GM23338 (cell line): Measurements from ENCODE around the gene ZNF385C. TPM values are rescaled to one million over a fixed set of nuclear protein-coding genes. Genes with fewer than 3 reads are reported as not detected.
A peak's percentile ranks its signal among the peaks of the same experiment; 100 is the strongest.

Experiments used
- ATAC-seq: fragments of 200-7000 bp; cut with Tn5 transposase; 3 replicates; pipeline ENCODE4 v1.9.1; 2020
- DNase-seq: peaks from one replicate; pipeline ENCODE4 v3.0.0-alpha.2; 2015; ENCODE audit warnings: low spot score
- H2AFZ ChIP-seq: fragments of 200-600 bp; sonication (generic); 2 replicates; pipeline ENCODE4 v1.8.0; 2016; ENCODE audit warnings: antibody characterized with exemption, mild to moderate bottlenecking, moderate library complexity
- H3F3A ChIP-seq: fragments of 200-600 bp; sonication (generic); replicated peaks from 2 replicates; pipeline ENCODE4 v1.8.0; 2017; ENCODE audit warnings: antibody characterized with exemption, mixed run types, low read depth
- H3K27ac ChIP-seq: fragments of 200-600 bp; sonication (generic); 2 replicates; pipeline ENCODE4 v1.6.1; 2016; ENCODE audit warnings: low read depth
- H3K27me3 ChIP-seq: fragments of 200-600 bp; sonication (generic); 2 replicates; pipeline ENCODE4 v1.8.0; 2016; ENCODE audit warnings: mild to moderate bottlenecking, mixed run types, moderate library complexity; ENCODE audit not compliant: insufficient read depth
- H3K36me3 ChIP-seq: fragments of 200-600 bp; sonication (generic); 2 replicates; pipeline ENCODE4 v1.8.0; 2016; ENCODE audit warnings: mild to moderate bottlenecking; ENCODE audit not compliant: insufficient read depth
- H3K4me1 ChIP-seq: fragments of 200-600 bp; sonication (generic); 2 replicates; pipeline ENCODE4 v1.8.0; 2016; ENCODE audit warnings: mild to moderate bottlenecking, moderate library complexity; ENCODE audit not compliant: insufficient read depth
- H3K4me2 ChIP-seq: fragments of 200-600 bp; sonication (generic); 2 replicates; pipeline ENCODE4 v1.7.1; 2017; ENCODE audit warnings: mixed run types
- H3K4me3 ChIP-seq: fragments of 200-600 bp; sonication (generic); 2 replicates; pipeline ENCODE4 v1.6.1; 2016; ENCODE audit warnings: mixed run types
- H3K79me2 ChIP-seq: fragments of 200-600 bp; sonication (generic); replicated peaks from 2 replicates; pipeline ENCODE4 v1.8.0; 2017; ENCODE audit warnings: mild to moderate bottlenecking; ENCODE audit not compliant: insufficient read depth
- H3K9me2 ChIP-seq: fragments of 200-600 bp; sonication (generic); 2 replicates; pipeline ENCODE4 v1.8.0; 2017; ENCODE audit not compliant: insufficient read depth
- H4K20me1 ChIP-seq: fragments of 200-600 bp; sonication (generic); replicated peaks from 2 replicates; pipeline ENCODE4 v1.8.0; 2017; ENCODE audit warnings: mild to moderate bottlenecking; ENCODE audit not compliant: insufficient read depth
- H3K27ac Mint-ChIP-seq: 2 replicates; pipeline ENCODE4 v1.8.0; 2020; ENCODE audit warnings: inconsistent platforms, mild to moderate bottlenecking, moderate library complexity, mixed read lengths
- H3K27me3 Mint-ChIP-seq: 3 replicates; pipeline ENCODE4 v1.8.0; 2022; ENCODE audit warnings: low read depth, mild to moderate bottlenecking, moderate library complexity, mixed read lengths, inconsistent platforms; ENCODE audit not compliant: insufficient read depth, poor library complexity
- H3K36me3 Mint-ChIP-seq: 3 replicates; pipeline ENCODE4 v1.8.0; 2021; ENCODE audit warnings: low read depth, mild to moderate bottlenecking, inconsistent platforms, moderate library complexity, mixed read lengths
- H3K4me1 Mint-ChIP-seq: 3 replicates; pipeline ENCODE4 v1.8.0; 2020; ENCODE audit warnings: mild to moderate bottlenecking, inconsistent platforms, mixed read lengths
- H3K4me3 Mint-ChIP-seq: 3 replicates; pipeline ENCODE4 v1.8.0; 2021; ENCODE audit warnings: moderate library complexity, mild to moderate bottlenecking, inconsistent platforms, mixed read lengths
- H3K9me3 Mint-ChIP-seq: 3 replicates; pipeline ENCODE4 v1.8.0; 2020; ENCODE audit warnings: moderate library complexity, mild to moderate bottlenecking, inconsistent platforms, mixed read lengths
- CREB1 ChIP-seq: fragments of 250-450 bp; sonication (Bioruptor Pico); IDR thresholded peaks from 2 replicates; pipeline ENCODE4 v1.5.0; 2020; ENCODE audit warnings: low read depth, mild to moderate bottlenecking, moderate library complexity
- CTCF ChIP-seq, 2 experiments: fragments of 200-600 bp in 1 of 2; sonication (generic) in 1 of 2; conservative IDR thresholded peaks; 2 replicates each; pipeline versions ENCODE4 v1.5.1 to v1.6.1; 2016 to 2017; ENCODE audit warnings: antibody characterized with exemption in 2 of 2, low read depth in 2 of 2, mild to moderate bottlenecking in 2 of 2, moderate library complexity in 1 of 2
- ETS1 ChIP-seq: IDR thresholded peaks from 2 replicates; pipeline ENCODE4 v1.6.1; 2016; ENCODE audit warnings: antibody characterized with exemption
- EZH2 ChIP-seq: fragments of 200-600 bp; sonication (generic); IDR thresholded peaks from one replicate; pipeline ENCODE4 v1.8.0; 2017; ENCODE audit warnings: antibody characterized with exemption, mild to moderate bottlenecking, low read depth; ENCODE audit not compliant: unreplicated experiment
- JUNB ChIP-seq: IDR thresholded peaks from one replicate; pipeline ENCODE4 v1.6.1; 2016; ENCODE audit warnings: antibody characterized with exemption; ENCODE audit not compliant: unreplicated experiment
- NANOG ChIP-seq: IDR thresholded peaks from 2 replicates; pipeline ENCODE4 v1.6.1; 2016; ENCODE audit warnings: antibody characterized with exemption, borderline replicate concordance
- REST ChIP-seq: IDR thresholded peaks from one replicate; pipeline ENCODE4 v1.6.1; 2018; ENCODE audit warnings: antibody characterized with exemption; ENCODE audit not compliant: unreplicated experiment
- STAT1 ChIP-seq: IDR thresholded peaks from one replicate; pipeline ENCODE4 v1.6.1; 2016; ENCODE audit warnings: antibody characterized with exemption; ENCODE audit not compliant: unreplicated experiment
- ZNF114 ChIP-seq: fragments of 250-450 bp; sonication (Bioruptor Pico); IDR thresholded peaks from 2 replicates; pipeline ENCODE4 v1.5.0; 2020; ENCODE audit warnings: mild to moderate bottlenecking, moderate library complexity
- polyA plus RNA-seq: library from polyadenylated mRNA; unstranded; fragments of >200 nt; fragmentation: Nextera tagmentation; extraction: Ambion mirVana; gene quantifications from 2 replicates; pipeline ENCODE4 v1.2.1, GENCODE V29; 2016
- total RNA-seq: library from RNA; depleted of rRNA; stranded (reverse); fragments of >200 nt; shearing (Covaris generic); gene quantifications from 2 replicates; pipeline ENCODE4 v1.2.3, GENCODE V29; 2014

The ZNF385C gene
- total and polyA plus RNA-seq, 2 experiments from 2014 or later: 1.9 to 3.1 TPM

GRCh38 chr17:42103221-42103954 lies 5.1 kb upstream of the ZNF385C start (continued):
- TF ChIP-seq EZH2 (no peak), CREB1 (CRISPR knock-in tag) (no peak), CTCF (conservative IDR thresholded peaks at IDR 0.05; ENCODE audit: low read depth in 2 of 2) (no peak), JUNB (no peak), ZNF114 (no peak), REST (no peak), STAT1 (no peak), NANOG (no peak)

- Histone ChIP-seq H2AFZ (peak overlapping the region; percentile 75), H3K4me3 (no peak overlapping the region), H3K4me1 (peaks cover 5% of the 10 kb centered on the region; the same call in 1 of the 2 replicates), H3K9me2 (no peaks in the 10 kb centered on the region), H3K27me3 (peaks cover 26% of the 10 kb centered on the region), H3F3A (no peaks in the 10 kb centered on the region), H3K27ac (no peak overlapping the region), H3K36me3 (no peaks in the 10 kb centered on the region), H3K79me2 (no peaks in the 10 kb centered on the region), H3K4me2 (peak overlapping the region; percentile 48; the same call in 1 of the 2 replicates), H4K20me1 (no peaks in the 10 kb centered on the region)
- DNase-seq (peak; percentile 88), ATAC-seq (peak; percentile 76)
- Mint-ChIP-seq H3K9me3 (no peaks in the 10 kb centered on the region; the same call in 2 of the 3 replicates), H3K36me3 (no peaks in the 10 kb centered on the region; the same call in 2 of the 3 replicates), H3K4me1 (peaks cover 19% of the 10 kb centered on the region), H3K27ac (no peak overlapping the region), H3K4me3 (no peak overlapping the region), H3K27me3 (peaks cover 30% of the 10 kb centered on the region)
- TF ChIP-seq CTCF (conservative IDR thresholded peaks at IDR 0.05; ENCODE audit: low read depth in 2 of 2) (peak; percentile 91 to 98), ETS1 (no peak)
Observed at GRCh38 chr17:42101513-42102292, 3.4 kb upstream of the ZNF385C start.
